UCSD-AML1 (cell line): ENCODE measurements around the gene RASD1.

ENCODE experiments used
- DNase-seq: peaks from one replicate; lab custom pipeline; 2025; ENCODE audit not compliant: unreplicated experiment; lab: John Stamatoyannopoulos, UW

The RASD1 gene

DNA sequence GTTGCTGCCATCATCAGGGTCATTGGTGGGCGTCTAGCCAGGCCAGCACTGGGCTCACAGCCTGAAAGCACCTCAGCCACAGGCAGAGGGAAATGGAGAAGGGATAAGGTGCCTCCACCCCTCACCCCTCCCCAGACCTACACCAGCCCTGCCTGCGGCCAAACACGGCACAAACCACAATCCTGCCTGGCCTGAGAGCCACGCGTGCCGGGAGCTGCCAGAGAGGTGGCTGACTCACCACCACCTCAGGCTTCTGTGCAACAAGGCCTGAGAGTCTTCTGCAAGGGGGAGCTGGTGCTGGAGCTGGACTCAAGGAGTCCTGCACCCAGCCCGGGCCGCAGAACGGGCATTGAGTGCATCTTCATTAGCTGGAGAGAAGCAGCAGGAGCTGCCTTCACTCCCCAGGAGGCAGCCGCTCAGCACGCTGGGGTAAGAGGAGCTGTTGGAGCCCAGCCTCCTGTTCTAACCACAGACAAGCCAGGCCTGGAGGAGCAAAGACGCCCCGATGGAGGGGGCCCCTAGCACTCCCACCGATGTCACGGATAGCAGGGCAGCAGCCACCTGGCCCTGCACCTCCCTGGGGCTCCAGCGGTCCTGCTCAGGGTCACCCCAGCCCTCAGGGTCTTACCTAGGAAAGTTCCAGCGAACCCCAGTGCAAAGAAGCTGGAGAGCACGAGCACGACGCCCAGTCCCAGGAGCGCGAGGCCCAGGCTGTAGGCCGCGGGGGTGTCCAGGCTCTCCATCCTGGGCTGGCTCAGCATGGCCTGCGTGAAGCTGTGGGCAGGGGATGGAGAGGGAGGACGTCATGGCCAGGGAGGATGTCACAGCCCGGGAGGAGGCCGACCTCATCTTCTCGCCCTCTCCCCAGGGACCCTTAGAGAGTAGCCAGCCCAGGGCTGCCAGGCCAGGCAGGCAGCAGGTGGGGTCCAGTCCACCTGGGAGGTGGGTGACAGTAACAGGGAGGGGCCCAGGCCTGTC, 16.0 kb upstream of the RASD1 start:
- DNase-seq, result peak; percentile 52

DNA sequence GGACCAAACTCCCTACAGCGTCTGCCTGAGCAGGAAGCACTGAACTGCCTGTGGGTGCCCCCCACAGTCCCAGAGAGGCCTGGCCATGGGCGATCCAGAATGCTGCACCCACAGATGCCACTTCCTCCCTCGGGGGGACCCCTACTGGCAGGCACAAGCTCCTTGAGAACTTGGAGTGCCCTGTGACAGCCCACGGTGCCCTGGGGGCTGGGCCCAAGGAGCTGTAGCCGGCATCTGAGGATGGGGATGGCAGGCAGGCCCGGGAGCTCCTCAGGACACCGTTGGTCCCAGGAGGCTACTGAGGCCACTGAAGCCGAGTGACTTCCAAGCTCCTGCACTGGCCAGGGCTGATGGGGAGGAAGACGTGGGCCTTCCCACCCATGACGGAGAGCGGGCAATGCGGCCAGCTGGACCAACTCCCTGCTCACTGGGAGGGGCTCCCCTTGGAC, 15.1 kb upstream of the RASD1 start:
- DNase-seq, result no peak

DNA sequence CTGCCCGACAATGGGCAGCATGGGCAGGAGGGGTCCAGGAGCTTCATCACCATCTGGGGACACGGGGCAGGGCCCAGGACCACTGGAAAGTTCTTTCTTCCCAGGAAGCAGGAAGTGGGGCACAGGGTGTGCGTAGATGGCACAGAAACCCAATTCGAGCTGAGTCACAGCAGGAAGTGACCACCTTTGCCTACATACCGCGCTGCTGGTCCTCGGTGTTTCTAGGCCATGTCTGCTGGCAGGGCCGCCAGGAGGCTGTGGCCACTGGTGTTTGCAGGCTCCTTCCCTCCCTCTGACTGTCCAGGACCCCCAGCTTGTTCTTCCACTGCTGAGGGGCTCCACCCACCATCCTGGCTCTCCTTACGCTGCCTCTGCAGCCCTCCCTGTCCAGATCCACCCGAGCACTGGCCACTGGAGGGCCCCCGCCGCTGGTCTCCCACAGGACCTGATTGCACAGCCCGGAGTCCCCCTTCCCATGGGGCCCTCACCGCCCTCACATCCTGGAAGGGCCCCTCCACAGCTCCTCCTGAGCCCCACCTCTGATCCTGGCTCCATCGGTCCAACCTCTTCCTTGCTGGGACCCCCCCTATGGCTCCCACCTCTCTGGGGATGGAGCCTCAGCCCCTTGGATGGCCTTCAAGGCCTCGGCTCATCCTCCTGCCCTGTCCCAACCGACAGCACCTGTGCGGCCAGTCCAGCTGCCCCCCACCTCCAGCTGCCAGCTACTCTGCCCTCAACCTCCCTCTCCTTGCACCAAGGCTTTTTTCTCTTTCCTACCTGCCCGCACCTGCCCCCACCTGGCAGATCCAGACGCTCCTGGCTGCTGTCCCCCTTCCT, 14.5 kb upstream of the RASD1 start:
- no peak for DNase-seq

DNA sequence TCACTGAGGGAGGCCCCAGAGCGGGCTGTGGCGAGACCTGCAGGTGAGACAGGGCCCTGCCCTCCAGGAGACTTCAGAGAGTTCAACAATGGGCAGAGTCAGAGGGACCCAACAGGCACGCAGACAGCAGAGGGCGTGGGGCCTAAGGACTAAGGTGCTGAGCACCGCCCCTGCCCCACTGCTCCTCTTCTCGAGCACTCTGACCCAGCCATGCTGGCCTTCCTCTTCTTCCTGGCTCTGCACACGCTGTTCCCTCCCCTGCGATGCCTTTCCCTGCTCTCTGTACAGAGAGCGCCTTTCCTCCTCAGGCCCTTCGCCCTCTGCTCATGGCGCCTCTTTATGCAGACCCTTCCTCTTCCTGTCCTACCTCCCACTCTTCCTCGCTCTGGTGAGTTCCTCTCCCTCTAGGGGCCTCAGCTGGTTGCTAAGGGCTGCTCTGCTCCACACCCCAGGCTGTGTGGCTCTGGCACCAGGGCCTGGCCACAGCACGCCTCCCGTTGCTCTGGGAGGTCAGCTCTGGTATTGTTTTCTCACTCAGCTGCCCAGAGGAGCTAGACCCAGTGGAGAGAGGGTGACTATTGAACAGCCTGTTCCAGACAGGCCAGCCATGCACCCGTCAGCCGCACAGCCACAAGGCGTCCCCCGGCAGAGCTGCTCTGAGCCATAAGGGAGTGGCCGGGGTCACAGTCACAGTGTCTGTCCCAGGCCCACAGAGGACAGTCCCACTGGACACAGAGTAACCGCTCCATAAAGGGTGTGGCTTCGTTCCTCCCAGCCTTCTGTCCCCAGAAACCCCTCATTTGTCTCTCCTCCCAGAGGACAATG, 13.6 kb upstream of the RASD1 start:
- no peak for DNase-seq

DNA sequence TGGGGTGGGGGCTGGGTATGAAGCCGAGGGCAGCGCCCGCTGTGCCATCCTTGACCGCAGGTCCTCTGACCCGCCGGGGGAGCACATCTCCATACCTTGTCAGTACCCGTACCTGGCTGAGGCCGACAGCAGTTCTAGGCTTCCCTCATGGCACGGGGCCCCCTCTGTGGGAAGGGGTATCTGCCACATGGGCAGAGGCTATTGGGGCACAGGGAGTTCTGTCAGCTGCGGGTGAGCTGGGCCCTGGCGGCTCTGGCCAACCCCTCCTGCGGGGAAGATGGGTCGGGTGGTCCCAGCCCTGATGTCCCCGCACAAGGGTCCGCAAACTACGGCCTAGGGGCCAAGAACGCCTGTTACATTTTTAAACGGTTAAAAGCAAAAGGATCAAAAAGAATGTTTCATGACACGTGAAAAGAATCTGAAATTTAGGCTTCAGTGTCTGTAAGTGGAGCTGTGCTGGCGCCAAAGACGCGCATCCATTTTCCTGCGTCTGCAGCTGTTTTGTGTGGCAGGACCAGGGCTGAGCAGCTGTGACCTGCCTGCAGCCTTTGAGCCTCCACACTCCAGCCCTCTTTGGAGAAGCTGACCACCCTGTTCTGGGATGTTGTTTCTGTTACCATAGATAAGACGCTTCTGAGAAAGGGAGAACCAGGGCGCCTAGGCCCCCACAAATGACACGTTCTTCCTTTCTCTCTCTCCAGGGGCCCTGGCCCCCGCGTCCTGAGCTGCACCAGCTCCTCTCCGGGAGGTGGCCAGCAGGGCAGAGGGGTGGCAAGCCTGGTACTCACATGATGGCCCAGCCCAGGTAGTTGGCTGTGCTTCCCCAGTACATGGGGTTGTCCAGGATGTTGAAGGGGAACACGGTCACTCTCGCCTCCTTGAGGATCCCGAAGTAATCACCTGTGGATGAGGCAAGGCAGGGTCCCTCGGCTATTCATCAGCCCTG, 12.7 kb upstream of the RASD1 start:
- DNase-seq, result no peak

DNA sequence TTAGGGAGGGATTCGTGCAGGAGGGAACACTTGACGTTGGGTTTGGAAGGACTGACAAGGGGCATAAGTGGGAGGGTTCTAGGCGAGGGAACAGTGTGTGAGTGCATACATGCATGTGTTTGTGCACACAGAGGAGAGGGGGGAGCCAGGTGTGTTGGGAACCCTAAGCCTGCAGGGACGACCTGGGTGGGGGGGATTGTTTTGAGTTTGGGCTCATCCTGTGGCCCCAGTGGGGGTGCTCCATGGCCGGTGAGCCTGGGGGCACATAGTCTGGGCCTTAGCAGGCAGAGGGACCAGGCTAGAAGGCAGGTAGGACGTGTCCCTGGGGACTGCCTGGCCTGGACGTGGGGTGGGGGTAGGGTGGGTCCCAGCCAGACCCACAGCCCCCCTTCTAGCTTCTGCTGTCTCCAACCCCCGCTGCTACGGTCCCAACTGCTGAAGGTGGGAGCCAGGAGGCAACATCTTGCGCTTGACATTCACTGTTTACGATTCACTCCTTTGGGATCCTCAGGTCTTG, 11.9 kb upstream of the RASD1 start:
- no peak for DNase-seq

DNA sequence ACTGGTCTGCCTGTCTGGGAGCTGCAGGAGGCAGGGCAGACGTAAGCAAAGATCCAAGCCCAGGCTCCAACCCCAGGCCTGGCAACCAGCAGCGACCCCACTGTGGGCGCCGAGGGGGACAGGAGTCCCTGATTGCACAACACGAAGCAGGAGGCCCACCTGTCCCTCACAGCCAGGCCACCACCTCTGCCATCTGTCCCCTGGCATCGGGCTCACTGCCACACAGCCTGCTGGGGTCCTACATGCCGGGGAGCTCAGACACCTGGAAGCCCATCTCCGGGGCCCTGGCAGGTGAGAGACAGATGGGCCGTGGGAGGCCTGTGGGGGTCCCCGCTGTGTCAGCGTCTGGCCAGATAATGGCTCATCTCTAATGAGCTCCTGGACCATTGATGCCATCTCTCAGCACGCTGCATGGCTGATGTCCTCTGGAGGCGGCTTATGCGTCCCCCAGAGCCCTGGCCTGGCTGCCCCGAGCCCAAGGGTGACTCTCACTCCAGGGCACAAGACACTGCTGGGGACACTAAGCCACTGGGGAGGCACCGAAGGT, 11.3 kb upstream of the RASD1 start:
- no peak for DNase-seq

DNA sequence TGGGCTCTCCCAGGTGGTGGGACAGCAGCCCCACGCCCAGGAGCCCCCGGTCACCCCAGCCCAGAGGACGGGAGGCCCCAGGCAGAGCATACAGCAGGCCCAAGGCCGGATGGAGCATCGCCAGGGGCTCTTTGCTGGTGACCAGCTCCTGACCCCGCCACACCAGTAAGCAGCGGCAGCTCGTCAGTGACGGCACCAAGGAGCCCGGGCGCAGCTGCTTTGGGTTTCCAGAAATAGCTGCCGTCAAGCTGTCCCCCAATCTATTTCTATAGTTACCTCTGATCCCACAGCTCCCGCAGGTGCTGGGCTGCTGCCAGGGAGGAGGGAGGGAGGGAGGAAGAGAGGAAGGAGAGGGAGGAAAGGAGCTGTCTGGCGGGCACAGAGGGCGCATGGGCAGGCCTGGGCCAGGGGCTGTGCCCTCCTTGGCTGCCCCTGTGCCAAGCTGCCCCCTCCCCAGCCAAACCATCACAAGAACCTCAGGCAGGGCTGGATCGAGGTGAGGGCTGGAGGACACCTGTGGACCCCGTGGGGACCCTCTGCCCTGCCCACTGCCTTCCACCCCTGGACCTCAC, 10.8 kb upstream of the RASD1 start:
- DNase-seq, result no peak

DNA sequence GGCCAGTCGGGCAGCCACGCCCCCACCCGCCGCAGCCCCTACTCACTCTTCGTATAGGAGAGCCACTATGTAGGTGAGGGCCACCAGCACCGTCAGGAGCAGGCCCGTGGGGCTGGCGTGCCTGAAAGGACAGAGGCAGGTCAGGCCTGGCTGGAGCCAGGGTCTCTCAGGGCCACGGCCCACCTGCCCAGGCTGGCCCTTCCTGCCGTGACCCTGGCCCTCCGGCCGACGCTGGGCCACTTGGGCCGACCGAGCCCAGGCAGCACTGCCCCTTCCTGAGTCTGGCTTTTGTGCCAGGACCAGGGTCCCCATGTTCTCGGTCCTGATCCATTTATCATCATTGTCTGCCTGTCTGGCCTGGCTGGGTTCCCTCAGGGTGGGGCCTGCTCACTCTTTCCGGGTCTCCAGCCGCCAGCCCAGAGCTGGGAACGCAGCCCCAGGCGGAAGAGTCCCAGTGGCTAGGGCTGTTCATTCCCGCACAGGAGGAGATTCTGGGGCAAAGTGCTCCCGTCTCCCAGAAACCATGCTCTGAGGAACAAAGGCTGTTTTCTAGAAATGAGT, 10.1 kb upstream of the RASD1 start:
- no peak for DNase-seq

DNA sequence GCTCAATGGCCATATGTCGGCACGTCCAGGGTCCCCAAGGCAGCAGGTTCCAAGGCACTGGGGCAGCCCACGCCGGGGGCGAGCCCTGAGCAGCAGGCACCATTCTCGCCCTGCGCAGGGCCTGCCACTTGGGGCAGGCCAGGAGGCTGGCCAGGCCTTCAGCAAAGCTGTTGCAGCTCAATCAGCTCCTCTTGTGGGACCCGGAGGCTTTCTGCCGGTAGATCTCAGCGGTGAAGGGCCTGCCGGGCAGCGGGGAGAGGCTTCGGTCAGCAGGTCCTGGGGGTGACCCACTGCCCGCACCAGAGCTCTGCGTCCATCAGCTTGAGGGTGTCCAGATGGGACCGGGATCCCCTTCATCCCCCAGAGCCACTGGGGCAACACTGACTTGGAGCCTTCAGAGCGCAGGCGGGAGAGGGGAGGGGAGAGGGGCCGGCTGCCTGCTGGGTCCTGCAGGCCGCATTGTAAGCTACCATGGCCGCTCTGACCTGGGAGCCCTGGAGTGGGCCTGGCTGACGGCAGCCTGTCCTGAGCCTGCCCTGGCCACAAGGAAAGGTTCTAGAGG, 9.5 kb upstream of the RASD1 start:
- DNase-seq, result no peak

DNA sequence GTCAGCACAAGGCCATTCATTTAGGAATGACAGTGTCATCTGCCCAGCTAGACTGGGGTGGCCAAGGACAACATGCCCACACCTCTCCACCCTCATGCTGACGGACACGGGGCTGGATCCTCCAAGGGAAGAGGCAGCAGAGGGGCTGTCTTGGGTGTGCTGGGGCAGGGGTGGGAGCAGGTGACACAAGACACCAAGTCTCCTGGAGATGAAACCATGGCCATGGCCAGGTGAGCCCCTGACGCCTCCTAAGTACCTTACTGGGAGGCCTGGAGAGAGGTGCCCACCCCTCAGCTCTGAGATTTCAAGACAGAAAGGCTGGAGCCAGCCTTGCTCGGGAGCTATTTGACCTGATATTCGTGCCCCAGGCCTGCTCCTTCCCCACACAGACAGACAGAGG, 9.0 kb upstream of the RASD1 start:
- no peak for DNase-seq

DNA sequence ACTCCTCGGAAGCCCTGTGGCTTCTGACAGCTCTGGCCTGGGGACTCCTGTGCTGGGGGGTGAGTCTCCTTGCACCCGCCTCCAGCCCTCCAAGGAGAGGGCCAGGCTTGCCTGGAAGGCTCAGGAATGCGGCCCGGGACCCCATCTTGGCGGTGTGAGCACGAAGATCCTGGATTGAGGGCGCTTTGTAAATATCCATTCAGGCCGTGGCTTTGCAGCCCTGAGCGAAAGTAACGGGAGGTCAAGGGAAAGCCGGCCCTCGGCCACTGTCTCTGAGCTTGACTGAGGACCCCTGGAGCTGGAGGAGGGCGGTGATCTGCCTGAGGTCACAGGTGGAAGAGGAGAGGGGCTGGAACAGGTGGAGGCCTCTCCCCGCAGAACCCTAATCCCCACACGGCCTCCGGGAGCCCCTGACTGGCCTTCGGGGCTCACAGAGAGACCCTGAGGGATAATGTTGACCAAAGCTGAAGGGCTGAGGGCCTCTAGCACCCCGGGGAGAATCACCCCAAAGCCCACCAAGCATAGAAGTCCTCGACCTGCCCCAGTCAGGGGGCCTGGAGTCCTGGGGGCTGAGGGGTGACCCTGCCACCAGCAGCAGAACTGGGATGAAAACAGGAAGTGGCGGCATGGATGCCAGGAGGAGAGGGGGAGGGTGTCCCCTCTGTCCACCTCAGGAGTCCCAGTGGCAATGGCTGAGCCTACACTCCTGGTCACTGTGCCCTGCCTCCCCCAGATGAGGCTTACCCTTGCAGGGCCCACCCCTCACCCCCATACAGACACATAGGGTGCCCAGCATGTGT, 8.3 kb upstream of the RASD1 start:
- DNase-seq, result no peak

DNA sequence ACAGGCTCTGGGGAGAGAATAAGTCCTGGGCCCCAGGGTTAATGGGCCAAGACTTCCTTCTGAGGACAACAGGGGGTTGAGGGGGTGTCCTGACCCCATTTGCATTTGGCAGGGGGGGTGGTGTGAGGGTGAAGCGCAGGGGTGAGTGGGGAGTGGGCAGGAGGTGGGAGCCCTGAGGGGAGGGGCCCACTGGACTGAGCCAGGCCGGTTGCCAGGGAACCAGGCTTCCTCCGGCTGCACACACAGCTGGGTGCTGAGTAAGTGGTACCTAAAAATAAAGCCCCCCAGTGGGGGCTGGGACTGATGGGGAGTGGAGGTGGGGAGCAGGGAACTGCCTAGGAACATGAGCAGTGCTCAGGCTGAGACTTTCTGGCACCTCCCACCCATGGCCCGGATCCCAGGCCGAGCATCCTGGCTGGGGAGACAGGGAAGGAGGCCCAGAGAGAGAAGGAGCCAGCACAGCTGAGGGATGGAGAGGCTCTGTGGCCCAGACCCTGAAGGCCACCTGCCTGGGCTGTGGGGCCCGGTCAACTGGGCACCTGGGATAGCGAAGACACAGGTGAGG, 7.5 kb upstream of the RASD1 start:
- DNase-seq, result no peak

DNA sequence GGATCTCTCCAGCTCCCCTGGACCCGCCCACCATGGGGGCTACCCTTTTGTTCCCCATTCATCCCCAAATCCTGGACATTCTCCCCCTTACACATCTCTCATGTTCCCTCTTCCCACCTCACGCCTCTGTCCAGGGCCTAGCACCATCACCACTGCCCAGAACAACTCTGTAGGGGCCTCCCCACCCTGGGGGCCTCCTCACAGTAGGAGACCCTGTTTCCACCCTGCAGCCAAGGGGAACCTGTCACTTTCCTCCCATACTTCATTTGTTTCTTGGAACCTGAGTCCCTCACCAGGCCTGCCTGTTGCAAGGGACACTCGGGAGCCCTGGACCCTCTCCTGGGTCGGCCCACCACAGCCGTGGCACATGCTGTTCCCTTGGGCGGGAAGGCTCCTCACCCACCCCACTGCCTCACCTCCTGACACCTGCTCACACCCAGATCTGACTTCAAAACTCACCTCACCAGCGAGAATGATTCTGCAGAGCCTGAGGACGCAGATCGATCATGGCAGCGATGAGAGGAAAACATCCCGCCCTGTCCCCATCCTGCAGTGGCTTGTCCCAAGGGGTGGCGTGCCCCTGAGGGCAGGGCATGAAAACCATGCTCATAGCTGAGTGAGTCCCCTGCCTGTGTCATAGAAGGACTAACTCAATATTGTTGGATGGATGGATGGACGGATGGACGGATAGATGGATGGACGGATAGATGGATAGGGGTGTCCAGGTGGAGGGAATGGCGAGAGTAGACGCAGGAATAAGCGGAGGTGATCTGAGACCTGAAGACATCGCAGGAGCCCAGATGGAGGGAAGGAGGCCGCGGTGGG, 6.8 kb upstream of the RASD1 start:
- no peak for DNase-seq

DNA sequence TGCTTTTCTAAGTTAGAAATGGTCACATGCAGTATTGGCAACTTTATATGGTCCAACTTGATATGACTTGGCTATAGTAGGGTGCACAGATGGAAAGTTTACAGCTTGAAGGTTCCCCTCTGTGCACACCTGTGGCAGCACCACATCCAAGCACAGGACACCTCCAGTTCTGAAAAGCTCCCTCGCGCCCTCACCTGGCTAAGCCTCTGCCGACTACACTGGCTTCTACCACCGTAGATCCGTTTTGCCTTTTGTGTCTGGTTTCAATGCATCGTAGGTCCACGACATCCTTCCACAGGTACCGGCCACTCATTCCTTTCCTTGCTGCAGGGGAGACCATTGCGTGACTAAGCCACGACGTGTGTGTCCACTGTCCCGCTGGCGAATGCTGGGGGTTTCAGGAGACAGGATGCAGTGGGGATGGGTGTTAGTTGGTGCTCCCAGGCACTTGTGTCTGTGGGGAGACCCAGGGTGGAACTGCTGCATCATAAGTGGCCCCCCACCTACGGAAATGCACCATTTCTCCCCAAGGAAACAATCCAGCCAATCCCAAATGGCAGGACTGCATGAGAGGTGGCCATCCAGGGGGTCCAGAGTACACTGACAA, 4.9 kb upstream of the RASD1 start:
- DNase-seq, result peak; percentile 49
